Dermis microvascular lymphatic vessel endothelial cell (primary cell): ENCODE measurements around the gene SLC6A8. TPM values are rescaled to one million over a fixed set of nuclear protein-coding genes. Genes with fewer than 3 reads are reported as not detected.
"Not testable (repeated sequence)": the region's sequence is repeated elsewhere in the genome, so short reads cannot be mapped to it uniquely, and the experiment has no call there.

ENCODE experiments used
- DNase-seq, 2 donors: peaks; one replicate each; pipeline versions ENCODE4 v3.0.0 to v3.0.0-alpha.2; 2010; ENCODE audit warnings: low read depth in 2 of 2
- total RNA-seq: library from RNA; depleted of rRNA; stranded (reverse); fragments of >200 nt; gene quantifications from 2 replicates; pipeline ENCODE4 v1.2.1, GENCODE V29; 2014

The SLC6A8 gene
- total RNA-seq, 1 donor from 2014 or later, result 5.5 TPM

DNA sequence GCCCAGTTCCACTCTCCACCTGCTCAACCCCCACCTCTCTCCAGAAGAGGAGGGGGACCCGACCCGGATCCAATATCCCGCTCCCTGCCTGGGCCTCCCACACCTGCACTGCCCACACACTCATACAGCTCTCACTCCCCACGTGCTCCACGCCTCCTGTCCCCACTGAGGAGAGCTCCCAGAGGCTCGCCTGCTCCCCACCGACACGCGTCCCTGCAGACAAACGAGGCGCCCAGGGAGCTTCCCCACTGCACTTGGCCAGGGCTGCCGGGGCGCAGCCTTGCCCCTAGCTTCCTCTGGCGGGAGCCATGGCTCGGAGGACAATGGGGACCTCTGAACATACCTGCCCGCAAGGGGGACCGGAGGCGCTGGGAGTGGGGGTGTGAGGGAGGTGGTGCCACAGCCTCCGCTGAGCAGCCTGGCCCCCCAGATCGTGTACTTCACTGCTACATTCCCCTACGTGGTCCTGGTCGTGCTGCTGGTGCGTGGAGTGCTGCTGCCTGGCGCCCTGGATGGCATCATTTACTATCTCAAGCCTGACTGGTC lies 5.0 kb downstream of the SLC6A8 start:
- DNase-seq, result no peak

GRCh38 chrX:153693216-153694086 lies 5.7 kb downstream of the SLC6A8 start:
- no peak for DNase-seq

GRCh38 chrX:153694256-153694655 lies 6.5 kb downstream of the SLC6A8 start:
- DNase-seq, result not testable (repeated sequence)

GRCh38 chrX:153694687-153695270 lies 7.1 kb downstream of the SLC6A8 start:
- DNase-seq, result no peak

DNA sequence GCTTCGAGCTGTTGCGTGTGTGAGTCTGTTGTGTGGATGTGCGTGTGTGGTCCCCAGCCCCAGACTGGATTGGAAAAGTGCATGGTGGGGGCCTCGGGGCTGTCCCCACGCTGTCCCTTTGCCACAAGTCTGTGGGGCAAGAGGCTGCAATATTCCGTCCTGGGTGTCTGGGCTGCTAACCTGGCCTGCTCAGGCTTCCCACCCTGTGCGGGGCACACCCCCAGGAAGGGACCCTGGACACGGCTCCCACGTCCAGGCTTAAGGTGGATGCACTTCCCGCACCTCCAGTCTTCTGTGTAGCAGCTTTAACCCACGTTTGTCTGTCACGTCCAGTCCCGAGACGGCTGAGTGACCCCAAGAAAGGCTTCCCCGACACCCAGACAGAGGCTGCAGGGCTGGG lies 8.4 kb downstream of the SLC6A8 start:
- no peak for DNase-seq

GRCh38 chrX:153696538-153696937 lies 8.8 kb downstream of the SLC6A8 start:
- not testable (repeated sequence) for DNase-seq

- DNase-seq, result not testable (repeated sequence)
These were observed 9.4 kb downstream of the SLC6A8 start for GRCh38 chrX:153696986-153697722.

GRCh38 chrX:153697924-153698865 lies 10.5 kb downstream of the SLC6A8 start:
- DNase-seq, result no peak

DNA sequence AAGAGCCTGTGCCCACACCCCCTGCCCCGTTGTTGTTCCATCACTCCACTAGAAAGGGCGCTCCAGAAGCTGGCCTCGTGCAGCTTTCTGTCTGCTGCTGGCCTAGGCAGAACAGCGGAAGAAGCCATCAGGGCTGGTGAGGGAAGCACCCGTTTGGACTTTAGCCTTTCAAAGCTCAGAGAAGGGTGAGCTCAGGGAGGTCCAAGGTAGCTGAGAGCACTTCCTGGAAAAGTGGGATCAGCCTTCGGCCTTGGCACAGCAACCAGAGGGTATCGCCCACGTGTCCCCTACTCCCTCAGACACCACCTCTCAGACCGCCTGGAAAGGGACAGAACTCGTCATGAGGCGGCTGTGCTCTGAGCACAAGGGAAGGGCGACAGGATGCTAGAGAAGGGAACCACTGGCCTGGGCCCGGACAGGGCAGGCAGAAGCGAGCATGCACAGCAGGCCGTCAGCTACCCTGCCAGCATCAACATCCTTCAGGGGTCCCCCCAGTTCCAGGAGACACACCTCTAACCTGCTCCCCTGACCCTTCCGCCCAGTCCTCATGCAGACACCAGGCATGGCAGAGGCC lies 11.6 kb downstream of the SLC6A8 start:
- not testable (repeated sequence) for DNase-seq

DNA sequence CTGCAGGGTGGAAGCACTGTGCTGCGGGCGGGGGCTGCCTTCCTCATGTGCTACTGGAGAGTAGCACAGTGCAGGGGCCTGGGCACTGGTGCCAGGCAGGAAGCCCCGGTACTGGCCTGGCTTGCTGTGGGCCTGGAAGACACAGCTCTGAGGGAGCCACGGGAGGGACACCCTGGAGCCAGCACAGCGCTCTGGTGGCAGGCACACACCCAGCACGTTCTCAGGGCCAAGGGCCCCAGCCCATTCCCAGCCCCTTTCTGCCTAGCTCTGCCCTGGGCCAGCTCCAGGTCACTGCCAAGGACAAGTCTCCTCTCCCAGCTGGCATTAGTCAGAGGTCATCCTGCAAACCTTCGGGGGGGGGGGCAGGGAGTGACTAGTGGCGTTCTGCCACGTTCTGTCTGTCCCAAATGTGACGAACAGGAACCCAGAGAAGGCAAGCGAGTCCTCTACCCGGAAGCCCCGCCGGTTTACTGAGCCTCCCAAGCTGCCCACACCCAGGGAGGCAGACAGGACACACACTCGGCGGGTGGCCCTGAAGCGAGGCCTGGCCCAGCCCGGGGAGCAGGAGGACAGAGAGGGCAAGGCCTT lies 12.2 kb downstream of the SLC6A8 start:
- peak in 1 of 2 donors; percentile 12 for DNase-seq

DNA sequence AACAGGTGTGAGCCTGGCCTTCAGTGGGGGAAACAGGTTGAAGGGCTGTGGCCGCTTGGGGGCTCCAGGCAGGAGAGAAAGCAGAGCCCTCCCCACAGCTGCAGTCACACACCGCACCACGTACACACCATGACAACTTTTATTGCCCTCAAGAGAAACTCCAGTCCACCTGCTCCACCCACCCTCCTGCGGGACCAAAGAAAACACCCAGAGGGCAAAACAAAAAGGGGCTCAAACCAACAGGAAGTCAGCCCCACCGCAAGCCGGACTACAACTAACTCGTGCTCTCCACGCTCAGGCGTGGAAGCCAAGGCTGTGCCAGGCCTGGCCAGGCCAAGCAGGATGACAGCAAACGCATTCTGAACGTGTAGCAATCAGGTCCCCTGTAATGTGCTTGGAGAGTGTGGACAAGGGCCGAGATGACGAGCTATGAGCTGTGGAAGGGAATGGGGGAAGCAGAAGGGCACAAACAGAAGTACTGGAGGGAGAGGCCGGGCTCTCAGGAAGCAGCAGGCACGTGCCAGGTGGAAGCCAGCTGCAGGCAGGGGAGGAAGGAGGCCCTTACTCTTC lies 12.7 kb downstream of the SLC6A8 start:
- no peak for DNase-seq

GRCh38 chrX:153700967-153701366 lies 13.2 kb downstream of the SLC6A8 start:
- no peak for DNase-seq

DNA sequence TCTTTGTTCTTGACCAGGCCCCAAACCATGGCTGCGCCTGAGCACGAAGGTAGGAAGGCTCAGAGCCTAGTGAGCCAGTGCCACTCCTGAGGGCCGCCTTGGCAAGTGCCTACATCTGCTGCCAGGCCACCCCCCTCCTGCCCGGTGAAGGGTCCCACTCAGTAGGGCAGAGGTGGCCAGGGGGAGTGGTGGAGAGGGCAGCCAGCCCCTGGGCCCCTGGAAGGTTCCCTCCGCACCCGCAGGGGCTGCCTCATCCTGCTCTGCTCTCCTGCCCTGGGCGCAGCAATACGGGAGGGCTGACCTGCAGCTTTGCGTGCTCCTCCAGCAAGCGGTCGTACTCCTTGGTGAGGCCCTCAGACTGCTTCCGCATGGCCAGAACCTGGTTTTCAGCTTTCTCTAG lies 14.0 kb downstream of the SLC6A8 start:
- DNase-seq, result no peak

DNA sequence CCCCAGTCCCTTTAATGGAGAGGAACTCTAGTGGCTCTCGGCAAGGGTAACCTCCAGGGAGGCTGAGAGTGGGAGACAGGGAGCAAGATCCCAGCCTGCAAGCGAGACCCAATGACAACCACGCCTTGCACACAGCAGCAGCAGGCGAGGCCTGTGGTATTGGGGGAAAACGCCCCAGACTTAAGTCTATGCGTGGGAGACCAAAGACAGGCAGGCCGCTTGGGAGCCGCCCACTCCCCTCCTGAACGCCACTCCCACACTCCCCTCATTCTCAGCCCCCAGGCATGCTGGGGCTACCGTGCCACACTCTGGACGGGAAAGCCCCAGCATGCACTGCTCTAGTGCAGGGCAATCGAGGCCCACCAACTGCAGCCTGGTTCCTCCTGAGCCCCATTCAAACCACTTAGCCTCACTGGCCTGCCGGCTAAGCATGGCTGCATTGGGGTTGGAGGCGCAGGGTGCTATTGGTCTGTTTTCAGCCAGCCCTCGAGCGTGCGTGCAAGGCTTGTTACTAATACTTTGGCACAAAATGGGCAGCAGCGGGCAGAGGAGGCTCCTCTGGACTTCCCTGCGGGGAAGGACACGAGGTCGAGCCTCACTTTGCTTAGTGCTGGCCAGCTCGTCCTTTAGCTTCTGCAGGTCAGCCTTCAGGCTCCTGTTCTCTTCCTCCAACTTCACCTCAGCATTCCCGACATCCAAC lies 14.8 kb downstream of the SLC6A8 start:
- DNase-seq, result no peak

- DNase-seq, result peak in 1 of 2 donors; percentile 50
These were observed 15.3 kb downstream of the SLC6A8 start for GRCh38 chrX:153703036-153703370.

DNA sequence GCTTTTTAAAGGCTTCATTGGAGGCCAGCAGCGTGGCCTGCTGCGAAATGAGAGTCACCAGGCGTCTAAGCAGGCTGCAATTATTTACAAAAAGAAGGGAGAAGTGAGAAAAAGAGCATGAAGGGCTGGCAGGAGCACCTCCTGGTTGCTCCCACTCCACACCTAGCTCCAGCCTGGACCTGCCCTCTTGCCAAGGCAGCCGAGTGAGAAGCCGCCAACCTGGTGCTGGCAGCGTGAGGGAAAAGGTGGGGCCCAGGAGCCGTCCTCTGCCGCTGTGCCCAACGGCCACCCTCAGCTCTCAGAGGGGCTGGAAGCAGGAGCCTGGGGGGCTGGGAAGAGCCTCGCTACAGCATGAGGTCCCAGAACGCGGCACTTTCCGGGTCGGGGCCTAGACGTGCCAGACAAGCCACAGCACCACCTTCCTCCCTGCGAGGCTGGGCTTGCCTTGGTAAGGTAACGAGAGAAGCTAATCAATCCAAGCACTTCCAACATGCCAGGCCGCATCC lies 16.3 kb downstream of the SLC6A8 start:
- DNase-seq, result no peak

GRCh38 chrX:153704631-153705402 lies 17.1 kb downstream of the SLC6A8 start:
- DNase-seq, result not testable (repeated sequence)

GRCh38 chrX:153705403-153706060 lies 17.8 kb downstream of the SLC6A8 start:
- DNase-seq, result peak in 1 of 2 donors; percentile 42
